NCI-H2081 (cell line): ENCODE results near the gene TSSC4.
A peak's percentile ranks its signal among the peaks of the same experiment; 100 is the strongest.

ENCODE experiments used
- DNase-seq, 2 experiments: peaks; one replicate each; lab custom pipeline; 2025; lab: John Stamatoyannopoulos, UW

TSSC4 gene

GRCh38 chr11:2386591-2386990 is 14.0 kb upstream of the TSSC4 start:
- no peak for DNase-seq

GRCh38 chr11:2387266-2387987 is 13.1 kb upstream of the TSSC4 start:
- DNase-seq, result no peak

GRCh38 chr11:2388431-2389376 is 11.8 kb upstream of the TSSC4 start:
- no peak for DNase-seq

- no peak for DNase-seq
These were observed 11.0 kb upstream of the TSSC4 start for GRCh38 chr11:2389377-2390026.

GRCh38 chr11:2390091-2390724 is 10.3 kb upstream of the TSSC4 start:
- no peak for DNase-seq

- peak in 1 of 2 experiments; percentile 15 for DNase-seq
These were observed 9.8 kb upstream of the TSSC4 start for GRCh38 chr11:2390725-2391151.

GRCh38 chr11:2391181-2391975 is 9.2 kb upstream of the TSSC4 start:
- DNase-seq, result no peak

GRCh38 chr11:2392241-2392959 is 8.2 kb upstream of the TSSC4 start:
- DNase-seq, result no peak

- DNase-seq, result no peak
These were observed 7.3 kb upstream of the TSSC4 start for GRCh38 chr11:2393111-2393868.

- no peak for DNase-seq
These were observed 6.4 kb upstream of the TSSC4 start for GRCh38 chr11:2393941-2394817.

- no peak for DNase-seq
These were observed 5.8 kb upstream of the TSSC4 start for GRCh38 chr11:2394818-2395105.

GRCh38 chr11:2395211-2395730 is 5.3 kb upstream of the TSSC4 start:
- DNase-seq, result no peak

- DNase-seq, result no peak
These were observed 4.7 kb upstream of the TSSC4 start for GRCh38 chr11:2395856-2396255.

GRCh38 chr11:2396471-2396870 is 4.1 kb upstream of the TSSC4 start:
- DNase-seq, result no peak

- DNase-seq, result no peak
These were observed 3.5 kb upstream of the TSSC4 start for GRCh38 chr11:2397005-2397404.

- no peak for DNase-seq
These were observed 1.7 kb upstream of the TSSC4 start for GRCh38 chr11:2398664-2399355.

- no peak for DNase-seq
These were observed 972 bp upstream of the TSSC4 start for GRCh38 chr11:2399488-2400068.
